TTC549 (cell line): Measurements from ENCODE around the gene KLHL36.
"Not testable (repeated sequence)": the region's sequence is repeated elsewhere in the genome, so short reads cannot be mapped to it uniquely, and the experiment has no call there.

Experiments
- FAIRE-seq: peaks from 2 replicates; lab custom pipeline; 2012; peaks lifted over from hg19 to GRCh38; lab: Jason Lieb, UNC

The KLHL36 gene

DNA sequence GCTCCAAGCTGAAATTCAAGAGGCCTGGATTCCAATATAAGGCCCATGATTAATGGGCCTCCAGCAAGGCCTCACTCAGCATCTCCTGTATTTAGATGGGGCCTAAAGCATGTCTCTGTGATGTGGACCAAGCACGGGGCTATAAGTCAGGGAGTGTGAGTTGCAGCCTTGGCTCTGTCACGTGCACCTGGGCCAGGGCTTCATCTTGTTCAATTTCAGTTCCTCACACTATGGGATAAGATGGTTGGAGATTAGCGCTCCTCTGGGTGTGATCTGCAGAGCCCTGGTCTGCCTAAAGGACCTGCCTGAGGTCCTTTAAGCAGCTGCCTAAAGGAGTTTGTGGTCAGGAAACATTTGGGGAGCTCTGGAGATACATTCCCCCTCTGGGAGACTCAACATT is 25.2 kb downstream of the KLHL36 start:
- no peak for FAIRE-seq

DNA sequence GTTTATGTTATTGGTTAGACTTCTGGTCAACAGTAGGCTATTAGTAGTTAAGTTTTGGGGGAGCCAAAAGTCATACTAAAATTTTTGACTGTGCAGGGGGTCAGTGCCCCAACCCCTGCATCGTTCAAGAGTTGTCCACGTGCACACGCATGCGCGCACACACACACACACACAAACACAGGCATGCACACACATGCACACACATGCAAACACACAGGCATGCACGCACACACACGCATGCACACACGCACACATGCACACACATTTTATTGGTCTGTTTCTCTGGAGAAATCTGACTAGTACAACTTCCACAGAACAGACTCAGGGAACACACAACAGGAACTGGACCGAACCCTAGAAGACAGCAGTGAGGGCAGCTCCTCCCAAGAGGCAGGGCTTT is 27.1 kb downstream of the KLHL36 start:
- no peak for FAIRE-seq

- no peak for FAIRE-seq
These were observed 27.6 kb downstream of the KLHL36 start for GRCh38 chr16:84675884-84676283.

- FAIRE-seq = no peak
These were observed 28.9 kb downstream of the KLHL36 start for GRCh38 chr16:84677017-84677803.

GRCh38 chr16:84677849-84678248 is 29.5 kb downstream of the KLHL36 start:
- no peak for FAIRE-seq

DNA sequence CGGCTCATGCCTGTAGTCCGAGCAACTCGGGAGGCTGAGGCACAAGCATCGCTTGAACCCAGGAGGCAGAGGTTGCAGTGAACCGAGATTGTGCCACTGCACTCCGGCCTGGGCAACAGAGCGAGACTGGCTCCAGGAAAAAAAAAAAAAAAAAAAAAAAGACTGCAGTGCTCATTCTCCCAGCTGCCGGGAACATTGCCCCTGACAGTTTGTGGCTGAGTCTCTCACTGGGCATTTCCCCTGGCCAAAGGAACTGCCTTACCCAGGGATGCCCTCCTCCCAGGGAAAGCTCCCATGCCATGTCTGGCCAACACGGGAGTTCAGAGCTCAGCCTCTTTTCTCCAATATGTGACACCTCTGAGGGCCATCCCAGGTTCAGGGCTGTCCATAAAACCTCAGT is 30.2 kb downstream of the KLHL36 start:
- no peak for FAIRE-seq

- no peak for FAIRE-seq
These were observed 32.0 kb downstream of the KLHL36 start for GRCh38 chr16:84680165-84680842.

- no peak for FAIRE-seq
These were observed 32.7 kb downstream of the KLHL36 start for GRCh38 chr16:84680843-84681629.

- no peak for FAIRE-seq
These were observed 35.6 kb downstream of the KLHL36 start for GRCh38 chr16:84683691-84684591.

- no peak for FAIRE-seq
These were observed 36.3 kb downstream of the KLHL36 start for GRCh38 chr16:84684592-84684965.

- FAIRE-seq = no peak
These were observed 36.9 kb downstream of the KLHL36 start for GRCh38 chr16:84685210-84685609.

- no peak for FAIRE-seq
These were observed 38.5 kb downstream of the KLHL36 start for GRCh38 chr16:84686707-84687298.

DNA sequence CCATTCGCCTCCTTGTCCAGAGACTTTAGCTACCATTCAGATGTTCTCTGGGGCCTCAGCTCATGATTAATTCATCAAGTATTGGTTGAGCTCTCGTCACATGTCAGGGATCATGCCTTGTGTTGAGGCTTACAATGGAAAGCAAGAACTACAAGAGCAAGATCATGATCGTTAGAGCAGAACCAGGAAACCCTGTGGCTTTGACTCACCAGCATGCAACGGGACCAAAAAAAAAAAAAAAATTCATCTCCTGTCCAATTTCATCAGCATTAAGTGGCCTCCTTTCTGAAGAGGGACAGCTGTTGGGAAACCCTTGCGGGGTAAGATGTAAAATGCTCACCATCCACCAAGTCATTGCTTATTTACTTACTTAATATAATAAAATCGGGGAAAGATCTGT is 39.4 kb downstream of the KLHL36 start:
- FAIRE-seq = no peak

- not testable (repeated sequence) for FAIRE-seq
These were observed 39.9 kb downstream of the KLHL36 start for GRCh38 chr16:84688163-84688562.

DNA sequence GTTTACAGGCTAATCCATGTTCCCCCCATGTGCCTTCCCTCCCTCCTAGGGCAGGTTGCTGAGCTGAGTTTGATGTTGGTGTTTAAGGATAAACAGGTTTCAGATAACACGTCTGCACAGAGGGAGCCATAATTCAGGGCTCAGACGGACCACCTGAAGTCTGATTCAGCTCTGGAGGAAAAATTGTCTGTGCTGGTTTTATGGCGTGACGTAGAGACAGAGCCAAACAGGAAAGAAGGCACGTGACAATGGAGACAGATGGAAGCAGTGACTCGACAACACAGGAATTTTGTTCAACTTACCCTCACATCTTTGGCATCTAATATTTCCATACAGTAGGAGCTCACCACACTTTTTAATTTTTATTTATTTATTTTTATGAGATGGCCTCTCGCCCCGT is 40.8 kb downstream of the KLHL36 start:
- no peak for FAIRE-seq

DNA sequence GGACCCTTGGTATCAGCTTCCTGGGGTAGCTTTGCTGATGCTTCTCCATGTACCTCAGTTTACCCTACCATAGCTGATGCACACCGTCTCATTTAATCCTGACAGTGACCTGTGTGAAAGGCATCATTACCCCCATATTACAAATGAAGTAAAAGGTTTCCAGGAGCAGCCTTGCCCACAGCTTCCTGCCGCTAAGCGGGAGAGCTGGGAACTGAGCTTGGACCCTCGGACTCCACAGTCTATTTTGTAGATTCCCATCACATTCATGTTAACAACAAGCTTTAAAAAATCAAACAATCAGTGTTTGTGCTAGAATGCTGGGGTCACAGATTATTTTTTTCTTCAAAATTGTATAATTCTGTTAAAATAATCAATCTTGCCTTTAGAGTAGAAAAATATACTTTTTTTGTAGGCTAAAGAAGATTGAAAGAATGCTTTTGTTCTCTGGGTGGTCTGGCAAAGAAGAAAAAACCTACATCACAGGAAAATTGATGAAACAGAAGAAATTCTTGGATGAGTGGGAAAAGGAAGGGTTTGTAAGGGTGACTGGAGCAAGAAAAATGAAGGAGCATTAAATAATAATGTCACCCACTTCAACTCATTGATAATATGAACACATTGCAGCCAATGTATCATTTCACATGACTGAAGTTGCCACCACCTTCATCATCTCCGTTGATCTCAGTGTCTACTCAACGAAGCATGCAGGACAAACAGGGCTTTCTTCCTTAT is 41.9 kb downstream of the KLHL36 start:
- FAIRE-seq = no peak

DNA sequence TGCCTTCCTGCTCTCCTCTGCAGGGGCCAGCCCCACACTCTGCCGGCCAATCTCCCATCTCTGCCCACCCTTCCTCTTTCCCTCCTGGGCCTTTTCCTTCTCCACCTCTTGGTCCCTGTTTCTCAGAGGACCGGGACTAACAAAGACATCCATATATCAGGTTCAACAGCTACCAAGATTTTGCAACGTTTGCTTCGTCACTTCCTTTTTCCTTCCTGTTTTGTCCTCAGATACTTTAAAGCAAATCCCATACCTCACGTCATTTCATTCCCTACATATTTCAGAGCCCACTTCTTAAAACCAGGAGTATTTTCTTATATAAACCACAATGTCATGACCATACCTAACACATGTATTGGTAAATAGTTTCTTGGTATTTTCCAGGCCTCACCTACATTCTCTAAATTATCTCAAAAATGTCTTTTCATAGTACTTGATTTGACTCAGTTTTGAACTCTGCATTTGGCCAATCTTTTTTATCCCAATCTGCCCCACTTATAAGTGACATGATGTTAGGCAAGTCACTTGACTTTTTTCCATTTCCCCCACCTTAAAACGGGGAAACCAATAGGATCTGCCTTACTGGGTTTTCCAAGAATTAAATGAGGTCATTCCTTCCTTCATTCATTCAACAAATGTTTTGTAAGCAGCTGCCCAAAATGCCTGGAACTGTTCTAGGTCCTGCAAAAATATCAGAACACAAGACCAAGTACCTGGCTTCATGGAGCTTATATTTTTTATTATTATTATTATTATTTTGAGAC is 44.3 kb downstream of the KLHL36 start:
- FAIRE-seq = no peak

GRCh38 chr16:84693869-84694268 is 45.6 kb downstream of the KLHL36 start:
- FAIRE-seq = not testable (repeated sequence)

- FAIRE-seq = no peak
These were observed 46.7 kb downstream of the KLHL36 start for GRCh38 chr16:84694980-84695379.

GRCh38 chr16:84699147-84699711 is 50.9 kb downstream of the KLHL36 start:
- FAIRE-seq = no peak
